ENCODE results near the gene AHCYL1. TPM values are rescaled to one million over a fixed set of nuclear protein-coding genes. Genes with fewer than 3 reads are reported as not detected.
A peak's percentile ranks its signal among the peaks of the same experiment; 100 is the strongest.

The AHCYL1 gene
- total and polyA plus RNA-seq, 3 experiments from 2014 or later: 46.6 to 59.9 (median 56.9) TPM

- Mint-ChIP-seq H3K36me3 (peaks cover 0 to 4% (median 3%) of the 10 kb centered on the region in 3 donors), H3K27me3 (no peaks in the 10 kb centered on the region), H3K27ac (peak overlapping the region; percentile 7 to 88 (median 50)), H3K4me3 (peak overlapping the region in 5 of 7 donors; percentile 20 to 64 (median 32)), H3K9me3 (no peaks in the 10 kb centered on the region), H3K4me1 (peaks cover 21 to 38% (median 29%) of the 10 kb centered on the region in 3 donors)
- Histone ChIP-seq H3K36me3 (ENCODE audit: insufficient read depth, low read length) (no peaks in the 10 kb centered on the region), H3K4me3 (ENCODE audit: low read length) (no peak overlapping the region), H3K9me3 (ENCODE audit: low read length) (no peaks in the 10 kb centered on the region), H3K27me3 (ENCODE audit: insufficient read depth, low read length, poor library complexity, severe bottlenecking) (no peaks in the 10 kb centered on the region), H3K27ac (ENCODE audit: low read depth, low read length) (peak overlapping the region; percentile 30), H3K4me1 (ENCODE audit: insufficient read depth, low read length) (peaks cover 16% of the 10 kb centered on the region)
- ChIA-PET POLR2A (no interaction called here), CTCF (interaction anchor here (2.4 kb wide), 1 partner anchor 19 kb away, joined by 8 read pairs; the partner anchor contains the start of gene AHCYL1)
- DNase-seq: no peak
Measured at GRCh38 chr1:110003747-110004428, 19.3 kb downstream of the AHCYL1 start.

GRCh38 chr1:110004583-110004982, 20.0 kb downstream of the AHCYL1 start:
- peak overlapping the region; percentile 30 for H3K27ac ChIP-seq (ENCODE audit: low read depth, low read length)
- H3K27me3 Mint-ChIP-seq: no peaks in the 10 kb centered on the region
- H3K36me3 ChIP-seq (ENCODE audit: insufficient read depth, low read length): no peaks in the 10 kb centered on the region
- H3K9me3 ChIP-seq (ENCODE audit: low read length): no peaks in the 10 kb centered on the region
- H3K4me1 ChIP-seq (ENCODE audit: insufficient read depth, low read length): peaks cover 16% of the 10 kb centered on the region
- POLR2A ChIA-PET: no interaction called here
- H3K27ac Mint-ChIP-seq: peak overlapping the region in 5 of 8 donors; percentile 30 to 88 (median 49)
- no peaks in the 10 kb centered on the region for H3K9me3 Mint-ChIP-seq
- H3K27me3 ChIP-seq (ENCODE audit: insufficient read depth, low read length, poor library complexity, severe bottlenecking): no peaks in the 10 kb centered on the region
- peaks cover 21 to 38% (median 29%) of the 10 kb centered on the region in 3 donors for H3K4me1 Mint-ChIP-seq
- CTCF ChIA-PET: interaction anchor here (2.2 to 2.4 kb wide), 2 partner anchors 11 to 20 kb away, joined by 8 read pairs; partner anchors contain the start of gene AHCYL1
- H3K4me3 ChIP-seq (ENCODE audit: low read length): no peak overlapping the region
- no peak for DNase-seq
- peak overlapping the region in 3 of 7 donors; percentile 28 to 57 (median 32) for H3K4me3 Mint-ChIP-seq
- H3K36me3 Mint-ChIP-seq: peaks cover 0 to 10% (median 10%) of the 10 kb centered on the region in 3 donors

GRCh38 chr1:110005971-110006370, 21.4 kb downstream of the AHCYL1 start:
- CTCF ChIA-PET: interaction anchor here (2.2 kb wide), 1 partner anchor 13 kb away, joined by 8 read pairs; no protein-coding TSS in a partner anchor
- peaks cover 7% of the 10 kb centered on the region for H3K36me3 ChIP-seq (ENCODE audit: insufficient read depth, low read length)
- no peak overlapping the region for H3K27ac ChIP-seq (ENCODE audit: low read depth, low read length)
- no peak overlapping the region for H3K4me3 ChIP-seq (ENCODE audit: low read length)
- Mint-ChIP-seq H3K4me3 (no peak overlapping the region), H3K4me1 (peaks cover 21 to 35% (median 29%) of the 10 kb centered on the region in 3 donors), H3K27ac (peak overlapping the region in 1 of 8 donors; percentile 7), H3K36me3 (peaks cover 0 to 22% (median 11%) of the 10 kb centered on the region in 3 donors), H3K27me3 (no peaks in the 10 kb centered on the region), H3K9me3 (no peaks in the 10 kb centered on the region)
- DNase-seq: no peak
- H3K4me1 ChIP-seq (ENCODE audit: insufficient read depth, low read length): peaks cover 16% of the 10 kb centered on the region
- POLR2A ChIA-PET: no interaction called here
- no peaks in the 10 kb centered on the region for H3K27me3 ChIP-seq (ENCODE audit: insufficient read depth, low read length, poor library complexity, severe bottlenecking)
- H3K9me3 ChIP-seq (ENCODE audit: low read length): no peaks in the 10 kb centered on the region

- H3K27me3 Mint-ChIP-seq: no peaks in the 10 kb centered on the region
- DNase-seq: no peak
- H3K9me3 ChIP-seq (ENCODE audit: low read length): no peaks in the 10 kb centered on the region
- no peak overlapping the region for H3K4me3 ChIP-seq (ENCODE audit: low read length)
- H3K36me3 ChIP-seq (ENCODE audit: insufficient read depth, low read length): peaks cover 12% of the 10 kb centered on the region
- peaks cover 16% of the 10 kb centered on the region for H3K4me1 ChIP-seq (ENCODE audit: insufficient read depth, low read length)
- no peak overlapping the region for H3K4me3 Mint-ChIP-seq
- no peaks in the 10 kb centered on the region for H3K27me3 ChIP-seq (ENCODE audit: insufficient read depth, low read length, poor library complexity, severe bottlenecking)
- peaks cover 0 to 28% (median 14%) of the 10 kb centered on the region in 3 donors for H3K36me3 Mint-ChIP-seq
- no peak overlapping the region for H3K27ac ChIP-seq (ENCODE audit: low read depth, low read length)
- no peaks in the 10 kb centered on the region for H3K9me3 Mint-ChIP-seq
- H3K4me1 Mint-ChIP-seq: peaks cover 21 to 37% (median 31%) of the 10 kb centered on the region in 3 donors
- POLR2A ChIA-PET: no interaction called here
- CTCF ChIA-PET: interaction anchor here (0.9 to 2.2 kb wide), 4 partner anchors 13 to 216 kb away, joined by 3 to 8 read pairs (median 6); partner anchors contain the start of gene AHCYL1
- H3K27ac Mint-ChIP-seq: peak overlapping the region in 2 of 8 donors; percentile 7 to 43
Measured at GRCh38 chr1:110006516-110006915, 22.0 kb downstream of the AHCYL1 start.

GRCh38 chr1:110007046-110007830, 22.7 kb downstream of the AHCYL1 start:
- peaks cover 18% of the 10 kb centered on the region for H3K36me3 ChIP-seq (ENCODE audit: insufficient read depth, low read length)
- ChIA-PET CTCF (interaction anchor here (0.9 to 1.9 kb wide), 5 partner anchors 13 to 367 kb away, joined by 3 to 7 read pairs (median 3); partner anchors contain the start of gene AHCYL1), POLR2A (interaction anchor here (0.6 to 1.1 kb wide), 3 partner anchors 9 to 1069 kb away, joined by 3 to 4 read pairs (median 3); no protein-coding TSS in a partner anchor)
- Mint-ChIP-seq H3K27me3 (no peaks in the 10 kb centered on the region), H3K4me3 (no peak overlapping the region), H3K9me3 (no peaks in the 10 kb centered on the region), H3K36me3 (peaks cover 0 to 35% (median 18%) of the 10 kb centered on the region in 3 donors), H3K4me1 (peaks cover 21 to 38% (median 33%) of the 10 kb centered on the region in 3 donors), H3K27ac (peak overlapping the region in 1 of 8 donors; percentile 58)
- no peaks in the 10 kb centered on the region for H3K9me3 ChIP-seq (ENCODE audit: low read length)
- no peak overlapping the region for H3K27ac ChIP-seq (ENCODE audit: low read depth, low read length)
- no peak for DNase-seq
- peaks cover 16% of the 10 kb centered on the region for H3K4me1 ChIP-seq (ENCODE audit: insufficient read depth, low read length)
- H3K4me3 ChIP-seq (ENCODE audit: low read length): no peak overlapping the region
- H3K27me3 ChIP-seq (ENCODE audit: insufficient read depth, low read length, poor library complexity, severe bottlenecking): no peaks in the 10 kb centered on the region

- peaks cover 11 to 24% (median 21%) of the 10 kb centered on the region in 3 donors for H3K4me1 Mint-ChIP-seq
- CTCF ChIA-PET: interaction anchor here (1.1 kb wide), 1 partner anchor 20 kb away, joined by 4 read pairs; no protein-coding TSS in a partner anchor
- POLR2A ChIA-PET: no interaction called here
Measured at GRCh38 chr1:110008971-110009565, 24.5 kb downstream of the AHCYL1 start.

GRCh38 chr1:110011527-110012041, 27.0 kb downstream of the AHCYL1 start:
- DNase-seq: peak in 1 of 5 donors; percentile 14
- peaks cover 8 to 70% (median 37%) of the 10 kb centered on the region in 3 donors for H3K36me3 Mint-ChIP-seq
- peaks cover 0 to 4% (median 3%) of the 10 kb centered on the region in 3 donors for H3K4me1 Mint-ChIP-seq
- ChIA-PET CTCF (interaction anchor here (0.9 to 2.2 kb wide), 6 partner anchors 18 to 465 kb away, joined by 3 to 11 read pairs (median 4); partner anchors contain the start of gene AHCYL1), POLR2A (no interaction called here)
- H3K4me3 Mint-ChIP-seq: no peak overlapping the region
- H3K4me3 ChIP-seq (ENCODE audit: low read length): no peak overlapping the region
- H3K27ac ChIP-seq (ENCODE audit: low read depth, low read length): no peak overlapping the region
- H3K27ac Mint-ChIP-seq: peak overlapping the region in 5 of 8 donors; percentile 36 to 78 (median 70)
- no peaks in the 10 kb centered on the region for H3K9me3 ChIP-seq (ENCODE audit: low read length)
- no peaks in the 10 kb centered on the region for H3K4me1 ChIP-seq (ENCODE audit: insufficient read depth, low read length)
- no peaks in the 10 kb centered on the region for H3K27me3 ChIP-seq (ENCODE audit: insufficient read depth, low read length, poor library complexity, severe bottlenecking)
- no peaks in the 10 kb centered on the region for H3K27me3 Mint-ChIP-seq
- H3K36me3 ChIP-seq (ENCODE audit: insufficient read depth, low read length): peaks cover 40% of the 10 kb centered on the region
- H3K9me3 Mint-ChIP-seq: no peaks in the 10 kb centered on the region

More at GRCh38 chr1:110008971-110009565, 24.5 kb downstream of the AHCYL1 start:
- DNase-seq: no peak
- Mint-ChIP-seq H3K27ac (no peak overlapping the region), H3K27me3 (no peaks in the 10 kb centered on the region), H3K9me3 (no peaks in the 10 kb centered on the region), H3K4me3 (no peak overlapping the region), H3K36me3 (peaks cover 4 to 46% (median 22%) of the 10 kb centered on the region in 3 donors)
- peaks cover 21% of the 10 kb centered on the region for H3K36me3 ChIP-seq (ENCODE audit: insufficient read depth, low read length)
- H3K9me3 ChIP-seq (ENCODE audit: low read length): no peaks in the 10 kb centered on the region
- H3K4me1 ChIP-seq (ENCODE audit: insufficient read depth, low read length): peaks cover 13% of the 10 kb centered on the region
- H3K4me3 ChIP-seq (ENCODE audit: low read length): no peak overlapping the region
- no peak overlapping the region for H3K27ac ChIP-seq (ENCODE audit: low read depth, low read length)
- no peaks in the 10 kb centered on the region for H3K27me3 ChIP-seq (ENCODE audit: insufficient read depth, low read length, poor library complexity, severe bottlenecking)
